Smooth muscle cell (in vitro differentiated cells): ENCODE results near the gene MCRIP1. TPM values are rescaled to one million over a fixed set of nuclear protein-coding genes. Genes with fewer than 3 reads are reported as not detected.
A peak's percentile ranks its signal among the peaks of the same experiment; 100 is the strongest.

ENCODE experiments used
- DNase-seq: peaks from one replicate; lab custom pipeline; 2025; ENCODE audit not compliant: unreplicated experiment; lab: John Stamatoyannopoulos, UW
- H2AFZ ChIP-seq: fragments of 200-600 bp; sonication (generic); 2 replicates; pipeline ENCODE4 v1.6.0; 2016; ENCODE audit warnings: antibody characterized with exemption, low read depth, mild to moderate bottlenecking
- H3F3A ChIP-seq: fragments of 200-600 bp; sonication (generic); 2 replicates; pipeline ENCODE4 v1.6.0; 2017; ENCODE audit warnings: antibody characterized with exemption, low read depth
- H3K27ac ChIP-seq: fragments of 200-600 bp; sonication (generic); 2 replicates; pipeline ENCODE4 v1.5.1; 2016; ENCODE audit warnings: low read depth, mild to moderate bottlenecking
- H3K27me3 ChIP-seq: fragments of 200-600 bp; sonication (generic); 2 replicates; pipeline ENCODE4 v1.6.1; 2016; ENCODE audit warnings: low read depth, mild to moderate bottlenecking
- H3K36me3 ChIP-seq: fragments of 200-600 bp; sonication (generic); 2 replicates; pipeline ENCODE4 v1.5.1; 2016; ENCODE audit warnings: low read depth
- H3K4me1 ChIP-seq: fragments of 200-600 bp; sonication (generic); 2 replicates; pipeline ENCODE4 v1.5.1; 2016; ENCODE audit warnings: low read depth
- H3K4me2 ChIP-seq: fragments of 200-600 bp; sonication (generic); 2 replicates; pipeline ENCODE4 v1.6.0; 2016; ENCODE audit warnings: mild to moderate bottlenecking
- H3K4me3 ChIP-seq: fragments of 200-600 bp; sonication (generic); 2 replicates; pipeline ENCODE4 v1.5.1; 2016; ENCODE audit warnings: mild to moderate bottlenecking
- H3K79me2 ChIP-seq: fragments of 200-600 bp; sonication (generic); 2 replicates; pipeline ENCODE4 v1.6.0; 2016; ENCODE audit warnings: low read depth, mild to moderate bottlenecking
- H3K9ac ChIP-seq: fragments of 200-600 bp; sonication (generic); 2 replicates; pipeline ENCODE4 v1.6.0; 2016; ENCODE audit warnings: low read depth
- H3K9me3 ChIP-seq: fragments of 200-600 bp; sonication (generic); replicated peaks from 2 replicates; pipeline ENCODE4 v1.5.1; 2016; ENCODE audit warnings: low read depth
- H4K20me1 ChIP-seq: fragments of 200-600 bp; sonication (generic); 2 replicates; pipeline ENCODE4 v1.6.0; 2016; ENCODE audit warnings: low read depth
- CTCF ChIP-seq: fragments of 200-600 bp; sonication (generic); IDR thresholded peaks from 2 replicates; pipeline ENCODE4 v1.5.1; 2017; ENCODE audit warnings: borderline replicate concordance, mild to moderate bottlenecking, antibody characterized with exemption; ENCODE audit not compliant: insufficient read depth, poor library complexity, severe bottlenecking
- WGBS: methylation state at CpG from one replicate; pipeline ENCODE4 v1.1.7; 2016; ENCODE audit warnings: low lambda C conversion rate; 5-methylcytosine and 5-hydroxymethylcytosine counted together
- polyA plus RNA-seq: library from polyadenylated mRNA; unstranded; fragments of >200 nt; fragmentation: Nextera tagmentation; extraction: Ambion mirVana; gene quantifications from 2 replicates; pipeline ENCODE4 v1.2.1, GENCODE V29; 2016
- total RNA-seq: library from RNA; depleted of rRNA; stranded (reverse); fragments of >200 nt; gene quantifications from 2 replicates; pipeline ENCODE4 v1.2.3, GENCODE V29; 2014

Gene MCRIP1
- total and polyA plus RNA-seq, 2 experiments from 2014 or later: 85.1 to 208 TPM

- no peak for DNase-seq
- H3K79me2 ChIP-seq: peaks cover 36% of the 10 kb centered on the region
- H3K9ac ChIP-seq: peak overlapping the region; percentile 89
- peaks cover 17% of the 10 kb centered on the region for H3K4me1 ChIP-seq
- TF ChIP-seq CTCF: no peak
- no peaks in the 10 kb centered on the region for H3K9me3 ChIP-seq
- H3F3A ChIP-seq: peaks cover 12% of the 10 kb centered on the region
- no peak overlapping the region for H2AFZ ChIP-seq
- no peaks in the 10 kb centered on the region for H3K36me3 ChIP-seq
- H3K27ac ChIP-seq: peak overlapping the region; percentile 86
- peak overlapping the region; percentile 82 for H3K4me2 ChIP-seq
- peaks cover 34% of the 10 kb centered on the region for H4K20me1 ChIP-seq
- 92% methylated on average over 31 of the region's 31 CpGs for WGBS
- H3K4me3 ChIP-seq: peak overlapping the region; percentile 55
- no peaks in the 10 kb centered on the region for H3K27me3 ChIP-seq
Observed at GRCh38 chr17:81833921-81834830, 1.1 kb upstream of the MCRIP1 start.

GRCh38 chr17:81832608-81833159 is 407 bp downstream of the MCRIP1 start:
- TF ChIP-seq CTCF: no peak
- H3K9ac ChIP-seq: peak overlapping the region; percentile 62
- WGBS: 1% methylated on average over 39 of the region's 65 CpGs
- peaks cover 17% of the 10 kb centered on the region for H3K4me1 ChIP-seq
- H3K36me3 ChIP-seq: no peaks in the 10 kb centered on the region
- H3K4me3 ChIP-seq: peak overlapping the region; percentile 69
- H3K27ac ChIP-seq: peak overlapping the region; percentile 63
- H2AFZ ChIP-seq: no peak overlapping the region
- H4K20me1 ChIP-seq: peaks cover 49% of the 10 kb centered on the region
- no peaks in the 10 kb centered on the region for H3K27me3 ChIP-seq
- no peak for DNase-seq
- peaks cover 6% of the 10 kb centered on the region for H3F3A ChIP-seq
- H3K79me2 ChIP-seq: peaks cover 51% of the 10 kb centered on the region
- no peaks in the 10 kb centered on the region for H3K9me3 ChIP-seq
- peak overlapping the region; percentile 83 for H3K4me2 ChIP-seq

- Histone ChIP-seq H3F3A (no peaks in the 10 kb centered on the region), H3K9me3 (no peaks in the 10 kb centered on the region), H2AFZ (no peak overlapping the region), H3K4me3 (peak overlapping the region; percentile 69), H3K4me2 (peak overlapping the region; percentile 83), H3K79me2 (peaks cover 56% of the 10 kb centered on the region), H3K36me3 (no peaks in the 10 kb centered on the region), H3K9ac (peak overlapping the region; percentile 62), H4K20me1 (peaks cover 54% of the 10 kb centered on the region), H3K27me3 (no peaks in the 10 kb centered on the region), H3K4me1 (peaks cover 17% of the 10 kb centered on the region), H3K27ac (peak overlapping the region; percentile 63)
- 50% methylated on average over 18 of the region's 18 CpGs for WGBS
- no peak for DNase-seq
- no peak for TF ChIP-seq CTCF
Observed at GRCh38 chr17:81831957-81832607, 1.0 kb downstream of the MCRIP1 start.
